Natural killer cell (primary cell): ENCODE results near the gene WWC2. TPM values are rescaled to one million over a fixed set of nuclear protein-coding genes. Genes with fewer than 3 reads are reported as not detected.

Experiments
- ATAC-seq, 3 donors: fragments of 150-1000 bp in 2 of 3; fragments of 200-7000 bp in 1 of 3; cut with Tn5 transposase; 1 replicate in 1 of 3; 2 replicates in 2 of 3; pipeline ENCODE4 v1.10.0; 2021; ENCODE audit warnings: mild to moderate bottlenecking in 2 of 3, moderate library complexity in 2 of 3
- DNase-seq, 2 donors: peaks; one replicate each; pipeline versions ENCODE4 v3.0.0 to v3.0.0-alpha.2; 2013 to 2021; ENCODE audit warnings: mixed read lengths in 1 of 2
- H3K27ac ChIP-seq: one replicate; pipeline ENCODE4 v1.5.1; 2013; ENCODE audit warnings: mild to moderate bottlenecking, low read length
- H3K27me3 ChIP-seq: one replicate; pipeline ENCODE4 v1.6.1; 2013; ENCODE audit warnings: low read length; ENCODE audit not compliant: control insufficient read depth, insufficient read depth
- H3K36me3 ChIP-seq: one replicate; pipeline ENCODE4 v1.6.1; 2013; ENCODE audit warnings: low read length; ENCODE audit not compliant: control insufficient read depth, insufficient read depth
- H3K4me1 ChIP-seq: one replicate; pipeline ENCODE4 v1.6.1; 2013; ENCODE audit warnings: low read length; ENCODE audit not compliant: control insufficient read depth, insufficient read depth
- H3K4me3 ChIP-seq: one replicate; pipeline ENCODE4 v1.5.1; 2013; ENCODE audit warnings: low read length
- H3K9me3 ChIP-seq: one replicate; pipeline ENCODE4 v1.6.1; 2013; ENCODE audit warnings: low read length; ENCODE audit not compliant: control insufficient read depth, insufficient read depth
- H3K27ac Mint-ChIP-seq, 2 donors: one replicate each; pipeline ENCODE4 v1.8.0; 2022; ENCODE audit warnings: mild to moderate bottlenecking in 2 of 2, mixed read lengths in 2 of 2, moderate library complexity in 1 of 2
- H3K27me3 Mint-ChIP-seq, 2 donors: one replicate each; pipeline ENCODE4 v1.8.0; 2022; ENCODE audit warnings: low read depth in 2 of 2, mixed read lengths in 2 of 2
- H3K36me3 Mint-ChIP-seq: one replicate; pipeline ENCODE4 v1.8.0; 2022; ENCODE audit warnings: mixed read lengths
- H3K4me1 Mint-ChIP-seq, 2 donors: one replicate each; pipeline ENCODE4 v1.8.0; 2022; ENCODE audit warnings: mixed read lengths in 2 of 2
- H3K4me3 Mint-ChIP-seq: one replicate; pipeline ENCODE4 v1.8.0; 2022; ENCODE audit warnings: mild to moderate bottlenecking, moderate library complexity, mixed read lengths
- H3K9me3 Mint-ChIP-seq, 2 donors: one replicate each; pipeline ENCODE4 v1.8.0; 2022; ENCODE audit warnings: mixed read lengths in 2 of 2
- CTCF ChIP-seq: fragments of 200-600 bp; IDR thresholded peaks from one replicate; pipeline ENCODE4 v1.8.0; 2022; ENCODE audit warnings: antibody characterized with exemption
- WGBS: methylation state at CpG from one replicate; pipeline ENCODE4 v1.1.7; 2013; ENCODE audit warnings: missing lambda C conversion rate; ENCODE audit not compliant: insufficient coverage; 5-methylcytosine and 5-hydroxymethylcytosine counted together
- intact Hi-C: fragments of 100-400 bp; cut with micrococcal nuclease; formaldehyde crosslinking; loops from one replicate; pipeline ENCODE4 v1.14.2; 2022
- total RNA-seq, 4 donors: library from RNA; stranded (reverse); fragments of 120-200 nt in 1 of 4; gene quantifications; one replicate each; pipeline versions ENCODE4 v1.2.3 to v1.2.4, GENCODE V29; 2013 to 2022

The WWC2 gene
- total RNA-seq, 3 donors from 2014 or later (not counting 1 experiment from before 2014, with no cell fraction given) = 8.2 to 22.7 (median 9.2) TPM

- ATAC-seq = no peak
- TF ChIP-seq CTCF = no peak
- Mint-ChIP-seq H3K9me3 (no peaks in the 10 kb centered on the region), H3K4me3 (no peak overlapping the region), H3K36me3 (no peaks in the 10 kb centered on the region), H3K27ac (no peak overlapping the region), H3K27me3 (peaks cover 0 to 13% of the 10 kb centered on the region in 2 donors), H3K4me1 (peaks cover 0 to under 1% of the 10 kb centered on the region in 2 donors)
- DNase-seq = no peak
- no peaks in the 10 kb centered on the region for H3K4me1 ChIP-seq
- 87% methylated on average over 1 of the region's 2 CpGs for WGBS
- H3K36me3 ChIP-seq = no peaks in the 10 kb centered on the region
- H3K9me3 ChIP-seq = no peaks in the 10 kb centered on the region
- H3K27ac ChIP-seq = no peak overlapping the region
- intact Hi-C loops = no loop called here
- H3K27me3 ChIP-seq = no peaks in the 10 kb centered on the region
- no peak overlapping the region for H3K4me3 ChIP-seq
Observed at GRCh38 chr4:183177001-183177400, 77.9 kb downstream of the WWC2 start.

GRCh38 chr4:183178201-183178600, 79.1 kb downstream of the WWC2 start:
- Histone ChIP-seq H3K4me3 (no peak overlapping the region), H3K9me3 (no peaks in the 10 kb centered on the region), H3K27me3 (no peaks in the 10 kb centered on the region), H3K4me1 (no peaks in the 10 kb centered on the region), H3K27ac (no peak overlapping the region), H3K36me3 (no peaks in the 10 kb centered on the region)
- Mint-ChIP-seq H3K36me3 (no peaks in the 10 kb centered on the region), H3K4me3 (no peak overlapping the region), H3K9me3 (no peaks in the 10 kb centered on the region), H3K27ac (no peak overlapping the region), H3K4me1 (no peaks in the 10 kb centered on the region), H3K27me3 (peaks cover 0 to 13% of the 10 kb centered on the region in 2 donors)
- intact Hi-C loops = no loop called here
- no peak for TF ChIP-seq CTCF
- no peak for DNase-seq
- WGBS = 33% methylated on average over 3 of the region's 3 CpGs
- ATAC-seq = no peak

- Mint-ChIP-seq H3K27me3 (peaks cover 3 to 27% of the 10 kb centered on the region in 2 donors), H3K9me3 (peaks cover 2% of the 10 kb centered on the region in 2 donors), H3K4me1 (peaks cover 10 to 11% of the 10 kb centered on the region in 2 donors), H3K27ac (no peak overlapping the region), H3K36me3 (no peaks in the 10 kb centered on the region), H3K4me3 (no peak overlapping the region)
- no peak for TF ChIP-seq CTCF
- 95% methylated on average over 7 of the region's 7 CpGs for WGBS
- H3K36me3 ChIP-seq = no peaks in the 10 kb centered on the region
- no peaks in the 10 kb centered on the region for H3K9me3 ChIP-seq
- intact Hi-C loops = no loop called here
- H3K4me1 ChIP-seq = no peaks in the 10 kb centered on the region
- no peak overlapping the region for H3K4me3 ChIP-seq
- no peak for DNase-seq
- H3K27ac ChIP-seq = no peak overlapping the region
- no peaks in the 10 kb centered on the region for H3K27me3 ChIP-seq
- no peak for ATAC-seq
Observed at GRCh38 chr4:183180096-183180495, 81.0 kb downstream of the WWC2 start.

GRCh38 chr4:183180621-183181020, 81.6 kb downstream of the WWC2 start:
- ATAC-seq (no peak), DNase-seq (no peak)
- Histone ChIP-seq H3K4me3 (no peak overlapping the region), H3K4me1 (no peaks in the 10 kb centered on the region), H3K9me3 (no peaks in the 10 kb centered on the region), H3K36me3 (no peaks in the 10 kb centered on the region), H3K27me3 (no peaks in the 10 kb centered on the region), H3K27ac (no peak overlapping the region)
- Mint-ChIP-seq H3K9me3 (peaks cover 2% of the 10 kb centered on the region in 2 donors), H3K4me1 (peaks cover 16% of the 10 kb centered on the region in 2 donors), H3K27me3 (peaks cover 5 to 31% of the 10 kb centered on the region in 2 donors), H3K36me3 (no peaks in the 10 kb centered on the region), H3K27ac (no peak overlapping the region), H3K4me3 (no peak overlapping the region)
- WGBS = no CpG with 5 or more reads among the region's 4 CpGs
- intact Hi-C loops = no loop called here
- TF ChIP-seq CTCF = no peak
